ENCODE results near the gene ZBTB7C. TPM values are rescaled to one million over a fixed set of nuclear protein-coding genes. Genes with fewer than 3 reads are reported as not detected.

ZBTB7C gene
- total and polyA plus RNA-seq, 9 donors: 1.5 to 26.6 (median 15.7) TPM

- Histone ChIP-seq H3K27me3 (no peaks in the 10 kb centered on the region), H3K27ac (no peak overlapping the region), H3K4me1 (ENCODE audit: insufficient read depth) (peaks cover 3% of the 10 kb centered on the region), H3K4me3 (no peak overlapping the region), H3K9me3 (no peaks in the 10 kb centered on the region), H3K36me3 (no peaks in the 10 kb centered on the region)
- 82 to 88% (median 86%) methylated on average over 2 of the region's 2 CpGs for WGBS, 3 donors
- TF ChIP-seq EP300 (IDR thresholded peaks at IDR 0.05) (no peak), POLR2A (IDR thresholded peaks at IDR 0.05) (no peak), CTCF (IDR thresholded peaks at IDR 0.05) (no peak)
- intact Hi-C loops (cut with DNase I): no loop called here
- no peak for DNase-seq
Measured at GRCh38 chr18:48183613-48184012, 225.6 kb downstream of the ZBTB7C start.

- 81 to 85% (median 85%) methylated on average over 3 of the region's 3 CpGs for WGBS, 3 donors
- peaks cover 3% of the 10 kb centered on the region for H3K4me1 ChIP-seq (ENCODE audit: insufficient read depth)
- no peak overlapping the region for H3K27ac ChIP-seq
- DNase-seq: no peak
- H3K27me3 ChIP-seq: no peaks in the 10 kb centered on the region
- H3K9me3 ChIP-seq: no peaks in the 10 kb centered on the region
- H3K4me3 ChIP-seq: no peak overlapping the region
- TF ChIP-seq POLR2A (IDR thresholded peaks at IDR 0.05) (no peak), EP300 (IDR thresholded peaks at IDR 0.05) (no peak), CTCF (IDR thresholded peaks at IDR 0.05) (no peak)
- no peaks in the 10 kb centered on the region for H3K36me3 ChIP-seq
- intact Hi-C loops (cut with DNase I): no loop called here
Measured at GRCh38 chr18:48182779-48183178, 226.4 kb downstream of the ZBTB7C start.

- intact Hi-C loops (cut with DNase I): no loop called here
- DNase-seq: peak in 1 of 5 donors; percentile 1
Measured at GRCh38 chr18:48181857-48182256, 227.3 kb downstream of the ZBTB7C start.

GRCh38 chr18:48181087-48181823 is 227.9 kb downstream of the ZBTB7C start:
- Histone ChIP-seq H3K4me3 (no peak overlapping the region), H3K36me3 (no peaks in the 10 kb centered on the region), H3K4me1 (ENCODE audit: insufficient read depth) (peaks cover 1% of the 10 kb centered on the region), H3K27me3 (no peaks in the 10 kb centered on the region), H3K9me3 (no peaks in the 10 kb centered on the region), H3K27ac (no peak overlapping the region)
- WGBS, 3 donors: 94 to 98% (median 97%) methylated on average over 3 of the region's 3 CpGs
- TF ChIP-seq EP300 (IDR thresholded peaks at IDR 0.05): no peak
- TF ChIP-seq POLR2A (IDR thresholded peaks at IDR 0.05): no peak
- no peak for TF ChIP-seq CTCF (IDR thresholded peaks at IDR 0.05)
- intact Hi-C loops (cut with DNase I): no loop called here
- DNase-seq: peak in 1 of 5 donors; percentile 2

More at GRCh38 chr18:48181857-48182256, 227.3 kb downstream of the ZBTB7C start:
- H3K4me1 ChIP-seq (ENCODE audit: insufficient read depth): peaks cover 3% of the 10 kb centered on the region
- no peak overlapping the region for H3K27ac ChIP-seq
- H3K4me3 ChIP-seq: no peak overlapping the region
- 90 to 91% (median 90%) methylated on average over 4 of the region's 4 CpGs for WGBS, 3 donors
- TF ChIP-seq EP300 (IDR thresholded peaks at IDR 0.05): no peak
- TF ChIP-seq CTCF (IDR thresholded peaks at IDR 0.05): no peak
- no peak for TF ChIP-seq POLR2A (IDR thresholded peaks at IDR 0.05)
- no peaks in the 10 kb centered on the region for H3K27me3 ChIP-seq
- no peaks in the 10 kb centered on the region for H3K9me3 ChIP-seq
- no peaks in the 10 kb centered on the region for H3K36me3 ChIP-seq
